CD14-positive monocyte (primary cell): ENCODE results near the gene MMP24. TPM values are rescaled to one million over a fixed set of nuclear protein-coding genes. Genes with fewer than 3 reads are reported as not detected.

Experiments
- DNase-seq, 3 donors: peaks; one replicate each; pipeline ENCODE4 v3.0.0-alpha.2; 2011 to 2022
- H2AFZ ChIP-seq: 2 replicates; pipeline ENCODE4 v1.6.0; 2012; ENCODE audit warnings: mild to moderate bottlenecking, low read depth, low read length, inconsistent platforms; ENCODE audit not compliant: insufficient read depth, poor library complexity, severe bottlenecking
- H3K27ac ChIP-seq, 2 donors: 1 replicate in 1 of 2; 2 replicates in 1 of 2; pipeline ENCODE4 v1.5.1; 2012 to 2013; ENCODE audit warnings: low read length in 2 of 2, control low read depth in 1 of 2, inconsistent platforms in 1 of 2, low read depth in 1 of 2, mild to moderate bottlenecking in 1 of 2
- H3K27me3 ChIP-seq, 2 donors: one replicate each; pipeline versions ENCODE4 v1.6.0 to v1.6.1; 2011 to 2013; ENCODE audit warnings: low read length in 2 of 2; ENCODE audit not compliant: control insufficient read depth in 2 of 2, insufficient read depth in 2 of 2
- H3K36me3 ChIP-seq, 2 donors: replicated peaks in 1 of 2; 1 replicate in 1 of 2; 2 replicates in 1 of 2; pipeline versions ENCODE4 v1.5.1 to v1.6.1; 2012 to 2013; ENCODE audit warnings: low read length in 2 of 2, control low read depth in 1 of 2, inconsistent platforms in 1 of 2, mild to moderate bottlenecking in 1 of 2; ENCODE audit not compliant: insufficient read depth in 2 of 2, control insufficient read depth in 1 of 2
- H3K4me1 ChIP-seq, 2 donors: 1 replicate in 1 of 2; 2 replicates in 1 of 2; pipeline versions ENCODE4 v1.5.1 to v1.6.1; 2012 to 2013; ENCODE audit warnings: low read length in 2 of 2, control low read depth in 1 of 2, inconsistent platforms in 1 of 2, mild to moderate bottlenecking in 1 of 2, moderate library complexity in 1 of 2; ENCODE audit not compliant: insufficient read depth in 2 of 2, control insufficient read depth in 1 of 2
- H3K4me2 ChIP-seq: replicated peaks from 2 replicates; pipeline ENCODE3; 2012; ENCODE audit warnings: low read length, moderate library complexity, mild to moderate bottlenecking; ENCODE audit not compliant: poor library complexity, severe bottlenecking; ENCODE audit errors: extremely low read depth
- H3K4me3 ChIP-seq, 3 experiments: fragments of 200-600 bp in 1 of 3; sonication (generic) in 1 of 3; replicated peaks in 1 of 3; 1 replicate in 2 of 3; 2 replicates in 1 of 3; pipeline ENCODE4 v1.5.1; 2011 to 2013; ENCODE audit warnings: low read length in 3 of 3, mild to moderate bottlenecking in 3 of 3, control low read depth in 2 of 3, low read depth in 2 of 3, inconsistent platforms in 1 of 3, moderate library complexity in 1 of 3
- H3K79me2 ChIP-seq: 2 replicates; pipeline ENCODE4 v1.6.0; 2012; ENCODE audit warnings: mild to moderate bottlenecking, control low read depth, inconsistent platforms, low read length, moderate library complexity; ENCODE audit not compliant: insufficient read depth
- H3K9ac ChIP-seq: 2 replicates; pipeline ENCODE4 v1.6.0; 2017; ENCODE audit warnings: low read length, mild to moderate bottlenecking; ENCODE audit not compliant: insufficient read depth, poor library complexity, severe bottlenecking
- H3K9me3 ChIP-seq, 2 donors: replicated peaks in 1 of 2; 1 replicate in 1 of 2; 2 replicates in 1 of 2; pipeline versions ENCODE4 v1.5.1 to v1.6.1; 2012 to 2013; ENCODE audit warnings: low read length in 2 of 2, control low read depth in 1 of 2; ENCODE audit not compliant: control insufficient read depth in 1 of 2, insufficient read depth in 1 of 2
- H4K20me1 ChIP-seq: 2 replicates; pipeline ENCODE4 v1.6.0; 2012; ENCODE audit warnings: mild to moderate bottlenecking, low read length, control low read depth, moderate library complexity; ENCODE audit not compliant: insufficient read depth
- H3K27ac Mint-ChIP-seq, 7 donors: one replicate each; pipeline ENCODE4 v1.8.0; 2020; ENCODE audit warnings: mild to moderate bottlenecking in 7 of 7, mixed read lengths in 7 of 7, moderate library complexity in 6 of 7, inconsistent platforms in 2 of 7
- H3K27me3 Mint-ChIP-seq, 3 donors: one replicate each; pipeline ENCODE4 v1.8.0; 2021 to 2022; ENCODE audit warnings: low read depth in 3 of 3, mild to moderate bottlenecking in 3 of 3, mixed read lengths in 3 of 3, moderate library complexity in 3 of 3, inconsistent platforms in 1 of 3
- H3K36me3 Mint-ChIP-seq, 2 donors: one replicate each; pipeline ENCODE4 v1.8.0; 2020; ENCODE audit warnings: mixed read lengths in 2 of 2, inconsistent platforms in 1 of 2, mild to moderate bottlenecking in 1 of 2
- H3K4me1 Mint-ChIP-seq: one replicate; pipeline ENCODE4 v1.8.0; 2020; ENCODE audit warnings: mild to moderate bottlenecking, mixed read lengths
- H3K4me3 Mint-ChIP-seq, 2 donors: one replicate each; pipeline ENCODE4 v1.8.0; 2020; ENCODE audit warnings: mild to moderate bottlenecking in 2 of 2, mixed read lengths in 2 of 2, moderate library complexity in 1 of 2
- H3K9me3 Mint-ChIP-seq, 7 donors: one replicate each; pipeline ENCODE4 v1.8.0; 2020 to 2022; ENCODE audit warnings: mixed read lengths in 7 of 7, mild to moderate bottlenecking in 6 of 7, moderate library complexity in 6 of 7, inconsistent platforms in 2 of 7
- WGBS: methylation state at CpG from one replicate; pipeline ENCODE4 v1.1.5; 2013; ENCODE audit warnings: missing lambda C conversion rate; ENCODE audit not compliant: insufficient coverage; 5-methylcytosine and 5-hydroxymethylcytosine counted together
- intact Hi-C, 2 donors: fragments of 100-400 bp; cut with micrococcal nuclease; formaldehyde crosslinking; loops; one replicate each; pipeline versions ENCODE4 v1.15.0 to v1.15.1; 2023
- polyA plus RNA-seq, 3 donors: library from polyadenylated mRNA; depleted of rRNA in 1 of 3; unstranded in 2 of 3; stranded (reverse) in 1 of 3; fragments of 300-500 nt in 2 of 3; fragments of >200 nt in 1 of 3; fragmentation: Illumina TruSeq in 2 of 3; gene quantifications; 1 replicate in 2 of 3; 2 replicates in 1 of 3; pipeline ENCODE4 v1.2.3, GENCODE V29; 2012 to 2021
- TF ChIP-seq, protein P1 (sequence below): fragments of 200-600 bp; IDR thresholded peaks from one replicate; pipeline ENCODE4 v1.8.0; 2022; ENCODE audit warnings: antibody characterized with exemption, mild to moderate bottlenecking

MMP24 gene
- polyA plus RNA-seq, 3 donors: 0.14 TPM; not detected in 2

- Histone ChIP-seq H3K9me3 (no peaks in the 10 kb centered on the region), H3K4me1 (peaks cover 11 to 14% of the 10 kb centered on the region in 2 donors), H3K27me3 (no peaks in the 10 kb centered on the region), H2AFZ (no peak overlapping the region), H3K36me3 (no peaks in the 10 kb centered on the region), H3K27ac (no peak overlapping the region), H3K79me2 (peaks cover 11% of the 10 kb centered on the region), H4K20me1 (peaks cover 1% of the 10 kb centered on the region), H3K9ac (no peak overlapping the region), H3K4me2 (no peak overlapping the region), H3K4me3 (no peak overlapping the region)
- Mint-ChIP-seq H3K4me1 (peaks cover 15% of the 10 kb centered on the region), H3K4me3 (no peak overlapping the region), H3K36me3 (no peaks in the 10 kb centered on the region), H3K27me3 (peaks cover 1 to 9% (median 7%) of the 10 kb centered on the region in 3 donors), H3K9me3 (no peaks in the 10 kb centered on the region), H3K27ac (no peak overlapping the region)
- intact Hi-C loops: no loop called here
- DNase-seq: no peak
- TF ChIP-seq, protein P1, sequence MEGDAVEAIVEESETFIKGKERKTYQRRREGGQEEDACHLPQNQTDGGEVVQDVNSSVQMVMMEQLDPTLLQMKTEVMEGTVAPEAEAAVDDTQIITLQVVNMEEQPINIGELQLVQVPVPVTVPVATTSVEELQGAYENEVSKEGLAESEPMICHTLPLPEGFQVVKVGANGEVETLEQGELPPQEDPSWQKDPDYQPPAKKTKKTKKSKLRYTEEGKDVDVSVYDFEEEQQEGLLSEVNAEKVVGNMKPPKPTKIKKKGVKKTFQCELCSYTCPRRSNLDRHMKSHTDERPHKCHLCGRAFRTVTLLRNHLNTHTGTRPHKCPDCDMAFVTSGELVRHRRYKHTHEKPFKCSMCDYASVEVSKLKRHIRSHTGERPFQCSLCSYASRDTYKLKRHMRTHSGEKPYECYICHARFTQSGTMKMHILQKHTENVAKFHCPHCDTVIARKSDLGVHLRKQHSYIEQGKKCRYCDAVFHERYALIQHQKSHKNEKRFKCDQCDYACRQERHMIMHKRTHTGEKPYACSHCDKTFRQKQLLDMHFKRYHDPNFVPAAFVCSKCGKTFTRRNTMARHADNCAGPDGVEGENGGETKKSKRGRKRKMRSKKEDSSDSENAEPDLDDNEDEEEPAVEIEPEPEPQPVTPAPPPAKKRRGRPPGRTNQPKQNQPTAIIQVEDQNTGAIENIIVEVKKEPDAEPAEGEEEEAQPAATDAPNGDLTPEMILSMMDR: no peak
- WGBS: 98% methylated on average over 10 of the region's 19 CpGs
Observed at GRCh38 chr20:35288325-35289060, 62.0 kb downstream of the MMP24 start.

DNA sequence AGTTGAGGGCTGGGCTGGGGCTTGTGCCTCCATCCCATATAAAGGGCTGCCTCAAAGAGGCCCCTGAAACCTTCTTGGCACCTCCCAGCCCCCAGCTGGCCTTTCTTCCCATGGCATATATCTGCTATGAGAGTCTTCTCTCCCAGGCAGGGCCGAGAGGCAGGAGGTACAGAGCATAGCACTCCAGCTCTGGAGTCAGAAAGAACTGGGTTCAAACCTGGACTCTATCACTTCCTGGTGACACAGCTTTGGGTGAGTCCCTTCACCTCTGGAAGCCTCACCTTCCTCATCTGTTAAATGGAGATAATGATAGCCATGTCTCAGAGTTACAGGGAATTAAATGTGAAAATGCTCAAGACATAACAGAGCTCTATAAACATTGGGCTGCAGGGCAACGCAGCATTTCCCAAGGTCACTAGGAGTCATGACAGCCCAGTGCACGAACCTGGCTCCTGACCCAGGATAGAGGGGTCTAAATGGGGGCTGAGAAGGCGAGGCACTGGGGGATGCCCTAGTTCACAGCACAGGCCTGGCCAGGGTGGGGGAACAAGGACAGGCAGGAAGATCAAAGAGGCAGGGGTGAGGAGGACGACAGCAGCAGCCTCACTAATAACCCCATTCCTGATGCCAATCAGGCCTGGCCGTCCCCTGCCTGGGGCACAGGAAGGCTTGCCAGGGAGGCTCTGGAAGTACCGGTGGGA, 63.8 kb downstream of the MMP24 start:
- peaks cover 4% of the 10 kb centered on the region for H3K4me1 Mint-ChIP-seq
- no peaks in the 10 kb centered on the region for H3K27me3 ChIP-seq

More for the DNA sequence above, 63.8 kb downstream of the MMP24 start:
- Histone ChIP-seq H3K36me3 (no peaks in the 10 kb centered on the region), H3K9ac (no peak overlapping the region), H3K4me1 (peaks cover 0 to under 1% of the 10 kb centered on the region in 2 donors), H3K27ac (no peak overlapping the region), H2AFZ (no peak overlapping the region), H3K79me2 (no peaks in the 10 kb centered on the region), H4K20me1 (no peaks in the 10 kb centered on the region), H3K4me2 (no peak overlapping the region), H3K9me3 (no peaks in the 10 kb centered on the region), H3K4me3 (no peak overlapping the region)
- Mint-ChIP-seq H3K36me3 (no peaks in the 10 kb centered on the region), H3K9me3 (no peaks in the 10 kb centered on the region), H3K27me3 (peaks cover 3 to 10% (median 7%) of the 10 kb centered on the region in 3 donors), H3K4me3 (no peak overlapping the region), H3K27ac (no peak overlapping the region)
- intact Hi-C loops: no loop called here
- no peak for DNase-seq
- WGBS: 98% methylated on average over 6 of the region's 7 CpGs
- TF ChIP-seq, protein P1: no peak
